ENCODE results near the gene ENOX1. TPM values are rescaled to one million over a fixed set of nuclear protein-coding genes. Genes with fewer than 3 reads are reported as not detected.

The ENOX1 gene
- total RNA-seq, 3 donors from 2014 or later (not counting 1 experiment from before 2014, with no cell fraction given), result not detected

- TF ChIP-seq CTCF (IDR thresholded peaks at IDR 0.05), result no peak
- DNase-seq (no peak), ATAC-seq (no peak)
- intact Hi-C loops (cut with micrococcal nuclease), result no loop called here
- 92% methylated on average over 2 of the region's 2 CpGs for WGBS (ENCODE audit: insufficient coverage)
- Histone ChIP-seq H3K27ac (ENCODE audit: low read length) (no peak overlapping the region), H3K9me3 (ENCODE audit: control insufficient read depth, insufficient read depth, low read length) (no peaks in the 10 kb centered on the region), H3K27me3 (ENCODE audit: control insufficient read depth, insufficient read depth, low read length) (no peaks in the 10 kb centered on the region), H3K4me1 (ENCODE audit: control insufficient read depth, insufficient read depth, low read length) (no peaks in the 10 kb centered on the region), H3K4me3 (ENCODE audit: low read length) (no peak overlapping the region), H3K36me3 (ENCODE audit: control insufficient read depth, insufficient read depth, low read length) (no peaks in the 10 kb centered on the region)
- Mint-ChIP-seq H3K27ac (no peak overlapping the region), H3K4me3 (no peak overlapping the region), H3K36me3 (no peaks in the 10 kb centered on the region), H3K4me1 (peaks cover 3 to 4% of the 10 kb centered on the region in 2 donors), H3K27me3 (ENCODE audit: low read depth in 2 of 2) (peaks cover 6 to 14% of the 10 kb centered on the region in 2 donors), H3K9me3 (no peaks in the 10 kb centered on the region)
Measured at GRCh38 chr13:43238341-43239083, 548.3 kb downstream of the ENOX1 start.

- H3K27me3 ChIP-seq (ENCODE audit: control insufficient read depth, insufficient read depth, low read length), result no peaks in the 10 kb centered on the region
- H3K9me3 Mint-ChIP-seq, result no peaks in the 10 kb centered on the region
- no peak overlapping the region for H3K27ac Mint-ChIP-seq
- H3K27ac ChIP-seq (ENCODE audit: low read length), result no peak overlapping the region
- H3K36me3 Mint-ChIP-seq, result no peaks in the 10 kb centered on the region
- ATAC-seq, result no peak
- H3K4me3 Mint-ChIP-seq, result no peak overlapping the region
- peaks cover 0 to 9% of the 10 kb centered on the region in 2 donors for H3K27me3 Mint-ChIP-seq (ENCODE audit: low read depth in 2 of 2)
- no peak overlapping the region for H3K4me3 ChIP-seq (ENCODE audit: low read length)
- 95% methylated on average over 4 of the region's 4 CpGs for WGBS (ENCODE audit: insufficient coverage)
- no peaks in the 10 kb centered on the region for H3K4me1 ChIP-seq (ENCODE audit: control insufficient read depth, insufficient read depth, low read length)
- H3K4me1 Mint-ChIP-seq, result no peaks in the 10 kb centered on the region
- no peaks in the 10 kb centered on the region for H3K9me3 ChIP-seq (ENCODE audit: control insufficient read depth, insufficient read depth, low read length)
- intact Hi-C loops (cut with micrococcal nuclease), result no loop called here
- no peak for TF ChIP-seq CTCF (IDR thresholded peaks at IDR 0.05)
- H3K36me3 ChIP-seq (ENCODE audit: control insufficient read depth, insufficient read depth, low read length), result no peaks in the 10 kb centered on the region
- no peak for DNase-seq
Measured at GRCh38 chr13:43237616-43238015, 549.2 kb downstream of the ENOX1 start.

- Histone ChIP-seq H3K36me3 (ENCODE audit: control insufficient read depth, insufficient read depth, low read length) (no peaks in the 10 kb centered on the region), H3K9me3 (ENCODE audit: control insufficient read depth, insufficient read depth, low read length) (no peaks in the 10 kb centered on the region), H3K4me1 (ENCODE audit: control insufficient read depth, insufficient read depth, low read length) (no peaks in the 10 kb centered on the region), H3K4me3 (ENCODE audit: low read length) (no peak overlapping the region), H3K27me3 (ENCODE audit: control insufficient read depth, insufficient read depth, low read length) (no peaks in the 10 kb centered on the region), H3K27ac (ENCODE audit: low read length) (no peak overlapping the region)
- WGBS (ENCODE audit: insufficient coverage), result 71% methylated on average over 1 of the region's 1 CpG
- no peak for ATAC-seq
- Mint-ChIP-seq H3K4me1 (no peaks in the 10 kb centered on the region), H3K27me3 (ENCODE audit: low read depth in 2 of 2) (peaks cover under 1 to 9% of the 10 kb centered on the region in 2 donors), H3K27ac (no peak overlapping the region), H3K4me3 (no peak overlapping the region), H3K36me3 (no peaks in the 10 kb centered on the region), H3K9me3 (no peaks in the 10 kb centered on the region)
- DNase-seq, result no peak
- intact Hi-C loops (cut with micrococcal nuclease), result no loop called here
- no peak for TF ChIP-seq CTCF (IDR thresholded peaks at IDR 0.05)
Measured at GRCh38 chr13:43235028-43235427, 551.7 kb downstream of the ENOX1 start.

GRCh38 chr13:43232873-43233265 is 553.9 kb downstream of the ENOX1 start:
- H3K27ac ChIP-seq (ENCODE audit: low read length), result no peak overlapping the region
- Mint-ChIP-seq H3K27ac (no peak overlapping the region), H3K4me3 (no peak overlapping the region), H3K4me1 (no peaks in the 10 kb centered on the region), H3K36me3 (no peaks in the 10 kb centered on the region), H3K27me3 (ENCODE audit: low read depth in 2 of 2) (peaks cover 0 to 17% of the 10 kb centered on the region in 2 donors), H3K9me3 (no peaks in the 10 kb centered on the region)
- 100% methylated on average over 1 of the region's 1 CpG for WGBS (ENCODE audit: insufficient coverage)
- TF ChIP-seq CTCF (IDR thresholded peaks at IDR 0.05), result no peak
- no peaks in the 10 kb centered on the region for H3K36me3 ChIP-seq (ENCODE audit: control insufficient read depth, insufficient read depth, low read length)
- no peaks in the 10 kb centered on the region for H3K9me3 ChIP-seq (ENCODE audit: control insufficient read depth, insufficient read depth, low read length)
- DNase-seq (no peak), ATAC-seq (no peak)
- intact Hi-C loops (cut with micrococcal nuclease), result no loop called here
- no peak overlapping the region for H3K4me3 ChIP-seq (ENCODE audit: low read length)
- H3K4me1 ChIP-seq (ENCODE audit: control insufficient read depth, insufficient read depth, low read length), result no peaks in the 10 kb centered on the region
- no peaks in the 10 kb centered on the region for H3K27me3 ChIP-seq (ENCODE audit: control insufficient read depth, insufficient read depth, low read length)
